SKM-1 treated with dmso at 0.1 percent for 144 hours (cell line): ENCODE measurements around the gene PHF13.

ENCODE experiments used
- DNase-seq: peaks from one replicate; lab custom pipeline; 2025; ENCODE audit not compliant: unreplicated experiment; lab: John Stamatoyannopoulos, UW

PHF13 gene

DNA sequence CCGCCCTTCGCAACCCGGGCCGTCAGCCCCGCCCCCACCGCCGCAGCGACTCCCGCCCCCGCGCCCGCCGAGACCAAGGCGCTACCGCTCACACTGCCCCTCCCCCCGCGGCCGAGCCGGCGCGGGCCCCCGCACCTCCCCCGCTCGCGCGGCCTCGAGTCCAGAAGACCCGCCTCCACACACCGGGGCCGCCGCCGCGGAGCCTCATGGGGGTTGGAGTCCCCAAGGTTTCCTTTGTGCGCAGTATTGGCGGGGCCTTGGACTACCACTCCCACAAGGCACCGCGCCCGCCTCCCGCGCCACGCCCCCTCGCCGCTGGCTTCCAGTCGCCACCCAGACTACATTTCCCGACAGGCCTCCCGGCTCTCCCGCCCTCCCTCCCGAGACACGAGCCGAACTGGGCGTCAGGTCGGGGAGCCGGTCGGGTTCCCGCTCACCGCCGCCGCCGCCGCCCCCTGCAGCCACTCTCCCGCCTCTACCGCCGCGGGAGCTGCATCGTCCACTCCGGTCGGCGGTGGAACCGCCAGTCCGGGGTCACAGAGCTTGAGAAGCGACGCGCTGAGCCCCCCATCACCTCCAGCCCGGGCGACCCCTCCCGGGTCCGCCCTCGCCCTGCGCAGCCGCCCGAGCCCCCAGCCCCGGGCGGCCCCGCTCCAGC, at the start of gene PHF13:
Gene PHF13, plus strand, starts transcription at position 371 of the 658 bp plus-strand sequence. CDS start 336 bp downstream, outside the sequence.
- DNase-seq: peak; percentile 96

DNA sequence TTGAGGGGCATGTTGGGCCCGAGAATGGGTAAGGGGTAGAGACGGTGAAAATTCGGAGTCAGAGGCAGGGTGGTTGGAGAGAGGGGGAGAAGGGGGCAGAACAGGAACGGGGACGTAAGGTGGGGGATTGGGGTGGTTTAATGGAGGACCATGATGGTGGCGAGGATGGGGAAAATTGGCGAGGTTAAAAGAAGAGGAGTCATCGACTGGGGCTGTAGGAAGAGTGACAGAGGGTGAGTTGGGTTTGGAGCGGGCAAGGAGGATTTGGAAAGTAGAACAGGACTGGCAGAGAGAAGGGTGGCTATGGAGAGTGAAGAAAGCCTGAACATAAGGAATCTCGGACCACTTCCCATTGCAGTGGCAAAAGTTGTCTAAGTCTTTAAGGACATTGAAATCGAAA, 44.5 kb upstream of the PHF13 start:
- DNase-seq: no peak

DNA sequence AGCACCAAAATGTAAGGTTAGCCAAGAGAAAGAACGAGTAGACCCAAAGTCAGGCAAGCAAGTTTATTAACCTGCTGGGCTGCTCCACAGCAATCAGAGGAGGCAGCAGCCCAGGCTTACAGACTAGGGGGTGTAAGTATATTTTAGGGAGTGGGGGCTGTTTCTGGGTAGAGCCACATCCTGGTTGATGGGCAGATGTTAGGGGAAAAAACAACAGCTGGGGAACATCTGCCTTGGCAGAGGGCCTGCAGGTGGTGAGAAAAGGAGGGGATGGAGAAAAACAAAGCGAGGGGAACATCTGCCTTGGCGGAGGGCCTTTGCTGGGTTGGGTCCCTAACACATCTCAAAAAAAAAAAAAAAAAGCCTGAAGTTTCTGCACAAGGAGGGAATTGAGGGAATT, 43.4 kb upstream of the PHF13 start:
- no peak for DNase-seq

DNA sequence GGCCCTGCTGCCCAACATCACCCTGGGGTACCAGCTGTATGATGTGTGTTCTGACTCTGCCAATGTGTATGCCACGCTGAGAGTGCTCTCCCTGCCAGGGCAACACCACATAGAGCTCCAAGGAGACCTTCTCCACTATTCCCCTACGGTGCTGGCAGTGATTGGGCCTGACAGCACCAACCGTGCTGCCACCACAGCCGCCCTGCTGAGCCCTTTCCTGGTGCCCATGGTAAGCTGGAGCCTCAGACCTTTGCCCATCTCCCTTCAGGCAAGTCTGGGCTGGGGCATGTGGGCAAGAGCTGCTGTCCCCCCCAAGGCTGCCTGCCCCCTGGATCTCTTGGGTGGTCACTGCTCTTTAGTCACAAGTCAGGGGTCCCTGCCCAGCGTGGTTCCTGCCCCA, 42.5 kb upstream of the PHF13 start:
- DNase-seq: no peak

DNA sequence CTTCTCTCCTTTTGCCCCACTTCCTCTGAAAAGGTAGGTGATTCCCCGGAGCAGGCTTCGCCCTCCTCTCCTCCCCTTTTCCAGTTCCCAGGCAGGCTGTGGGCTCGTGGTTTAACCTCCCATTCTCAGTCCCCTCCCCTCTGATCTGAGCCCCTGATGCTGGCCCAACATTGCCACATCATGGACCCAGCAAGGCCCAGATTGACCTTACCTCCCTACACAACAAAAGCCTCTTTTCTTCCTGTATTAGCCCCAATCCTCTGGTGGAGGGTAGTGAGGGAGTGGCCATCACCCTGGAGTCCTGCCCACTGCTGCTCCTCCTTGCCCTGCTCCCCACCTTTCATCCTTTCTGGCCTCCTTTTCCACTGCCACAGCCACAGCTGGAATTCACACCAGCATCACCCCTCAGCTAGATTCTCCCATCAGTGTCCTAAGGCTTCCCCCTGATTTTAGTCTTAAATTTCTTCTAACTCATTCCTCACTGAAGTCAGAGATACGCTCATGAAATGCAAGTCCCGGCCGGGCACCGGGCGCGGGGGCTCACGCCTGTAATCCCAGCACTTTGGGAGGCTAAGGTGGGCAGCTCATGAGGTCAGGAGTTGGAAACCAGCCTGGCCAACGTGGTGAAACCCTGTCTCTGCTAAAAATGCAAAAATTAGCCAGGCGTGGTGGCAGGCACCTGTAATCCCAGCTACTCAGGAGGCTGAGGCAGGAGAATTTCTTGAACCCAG, 40.7 kb upstream of the PHF13 start:
- DNase-seq: no peak

DNA sequence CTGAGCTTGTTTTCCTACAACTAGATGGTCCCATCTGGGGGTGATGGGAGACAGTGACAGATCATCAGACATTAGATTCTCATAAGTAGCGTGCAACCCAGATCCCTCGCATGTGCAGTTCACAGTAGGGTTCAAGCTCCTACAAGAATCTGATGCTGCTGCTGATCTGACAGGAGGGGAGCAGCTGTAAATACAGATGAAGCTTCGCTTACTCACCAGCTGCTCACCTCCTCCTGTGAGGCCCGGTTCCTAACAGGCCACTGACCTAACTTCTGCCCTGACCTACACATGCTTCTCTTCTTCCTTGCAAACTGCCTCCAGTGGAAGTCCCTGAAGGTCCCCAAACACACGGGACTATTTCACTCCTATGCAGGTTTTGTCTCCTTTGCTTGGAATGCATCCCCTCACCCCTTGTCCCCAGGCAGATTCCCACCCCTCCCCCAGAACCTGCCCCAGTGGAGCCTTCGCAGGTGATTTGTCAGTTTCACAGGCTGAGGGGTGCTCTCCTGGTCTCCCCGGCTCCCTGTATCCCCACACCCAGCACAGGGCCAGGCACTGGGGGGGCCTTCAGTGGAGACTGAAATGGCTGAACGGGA, 39.4 kb upstream of the PHF13 start:
- DNase-seq: no peak

- no peak for DNase-seq
Observed at GRCh38 chr1:6574818-6575217, 38.7 kb upstream of the PHF13 start.

DNA sequence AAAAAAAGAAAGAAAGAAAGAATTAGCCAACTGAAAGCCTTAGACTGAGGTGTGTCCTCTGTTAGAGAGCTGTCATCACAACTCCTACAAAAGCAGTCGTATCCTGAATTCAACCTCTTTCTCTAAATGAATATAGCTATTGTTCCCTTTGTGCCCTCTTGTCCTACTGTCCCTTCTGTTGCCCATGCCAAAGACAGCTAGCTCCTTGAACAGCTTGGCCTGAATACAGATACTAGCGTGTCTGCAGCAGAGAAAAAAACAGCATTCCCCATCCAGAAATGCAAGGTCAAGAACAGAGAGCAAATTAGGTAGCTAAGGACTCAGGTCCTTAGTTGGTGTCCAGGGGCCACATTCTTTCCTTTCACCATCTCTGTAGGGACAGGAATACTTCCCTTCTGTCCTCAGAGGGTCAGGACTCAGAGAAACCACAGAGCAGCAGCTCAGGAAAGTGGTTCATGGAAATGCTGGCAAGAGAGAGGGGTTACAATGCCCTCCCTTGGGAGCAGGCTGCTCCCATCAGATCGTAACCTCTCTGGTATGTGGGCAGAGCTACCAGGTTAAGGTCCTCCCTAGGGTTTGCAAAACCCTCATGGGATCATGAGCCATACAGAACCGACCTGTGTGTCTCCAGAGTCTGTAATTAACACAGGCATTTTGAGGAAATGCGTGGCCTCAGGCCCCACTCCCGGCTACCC, 35.6 kb upstream of the PHF13 start:
- DNase-seq: no peak

DNA sequence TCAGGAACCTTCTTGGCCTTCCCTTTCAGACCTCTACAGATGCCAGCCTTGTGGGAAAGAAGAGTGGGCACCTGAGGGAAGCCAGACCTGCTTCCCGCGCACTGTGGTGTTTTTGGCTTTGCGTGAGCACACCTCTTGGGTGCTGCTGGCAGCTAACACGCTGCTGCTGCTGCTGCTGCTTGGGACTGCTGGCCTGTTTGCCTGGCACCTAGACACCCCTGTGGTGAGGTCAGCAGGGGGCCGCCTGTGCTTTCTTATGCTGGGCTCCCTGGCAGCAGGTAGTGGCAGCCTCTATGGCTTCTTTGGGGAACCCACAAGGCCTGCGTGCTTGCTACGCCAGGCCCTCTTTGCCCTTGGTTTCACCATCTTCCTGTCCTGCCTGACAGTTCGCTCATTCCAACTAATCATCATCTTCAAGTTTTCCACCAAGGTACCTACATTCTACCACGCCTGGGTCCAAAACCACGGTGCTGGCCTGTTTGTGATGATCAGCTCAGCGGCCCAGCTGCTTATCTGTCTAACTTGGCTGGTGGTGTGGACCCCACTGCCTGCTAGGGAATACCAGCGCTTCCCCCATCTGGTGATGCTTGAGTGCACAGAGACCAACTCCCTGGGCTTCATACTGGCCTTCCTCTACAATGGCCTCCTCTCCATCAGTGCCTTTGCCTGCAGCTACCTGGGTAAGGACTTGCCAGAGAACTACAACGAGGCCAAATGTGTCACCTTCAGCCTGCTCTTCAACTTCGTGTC, 34.7 kb upstream of the PHF13 start:
- DNase-seq: no peak

- peak; percentile 96 for DNase-seq
Observed at GRCh38 chr1:6579374-6580118, 34.0 kb upstream of the PHF13 start, which contains the start of gene ZBTB48. Gene ZBTB48, plus strand, starts transcription at chr1:6579994. Its CDS starts 616 bp downstream, at chr1:6580610.

DNA sequence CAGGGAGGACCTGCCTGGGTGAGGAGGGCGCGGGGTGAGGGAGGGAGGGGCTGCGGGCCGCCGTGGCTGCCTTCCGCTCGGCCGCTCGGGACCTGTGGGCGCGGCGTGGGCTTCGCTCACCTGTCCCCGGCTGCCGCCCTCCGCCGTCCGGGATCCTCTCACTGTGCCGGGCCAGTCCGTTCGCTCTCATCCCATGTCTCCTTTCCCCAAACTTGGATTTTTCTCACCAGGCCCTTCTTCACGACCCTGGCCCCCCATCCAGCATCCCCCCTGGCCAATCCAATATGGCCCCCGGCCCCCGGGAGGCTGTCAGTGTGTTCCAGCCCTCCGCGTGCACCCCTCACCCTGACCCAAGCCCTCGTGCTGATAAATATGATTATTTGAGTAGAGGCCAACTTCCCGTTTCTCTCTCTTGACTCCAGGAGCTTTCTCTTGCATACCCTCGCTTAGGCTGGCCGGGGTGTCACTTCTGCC, 33.4 kb upstream of the PHF13 start:
- DNase-seq: no peak

- peak; percentile 54 for DNase-seq
Observed at GRCh38 chr1:6580593-6581409, 32.7 kb upstream of the PHF13 start.

DNA sequence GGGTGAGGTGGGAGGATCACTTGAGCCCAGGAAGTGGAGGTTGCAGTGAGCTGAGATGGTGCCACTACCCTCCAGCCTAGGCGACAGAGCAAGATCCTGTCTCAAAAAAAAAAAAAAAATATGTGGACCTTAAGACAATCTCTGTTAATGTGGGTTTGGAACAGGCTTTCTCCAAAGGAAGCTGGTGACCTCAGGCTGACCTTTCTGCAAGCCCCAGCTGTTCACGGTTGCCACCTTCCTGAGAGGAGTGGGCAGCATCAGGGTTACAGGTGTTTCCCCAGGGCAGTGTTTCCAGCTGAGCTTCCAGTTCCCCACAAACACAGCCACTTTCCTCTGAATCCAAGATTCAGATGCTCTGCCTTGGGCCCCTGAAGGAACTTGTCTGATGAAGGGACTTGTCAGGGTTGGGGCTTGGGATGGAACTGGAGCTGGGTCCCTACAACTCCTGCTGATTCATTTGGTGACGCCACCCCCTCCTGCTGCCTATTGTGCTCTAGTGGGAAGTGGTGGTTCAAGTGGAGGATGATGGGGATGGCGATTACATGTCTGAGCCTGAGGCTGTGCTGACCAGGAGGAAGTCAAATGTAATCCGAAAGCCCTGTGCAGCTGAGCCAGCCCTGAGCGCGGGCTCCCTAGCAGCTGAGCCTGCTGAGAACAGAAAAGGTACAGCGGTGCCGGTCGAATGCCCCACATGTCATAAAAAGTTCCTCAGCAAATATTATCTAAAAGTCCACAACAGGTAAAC, 31.8 kb upstream of the PHF13 start:
- peak; percentile 87 for DNase-seq

DNA sequence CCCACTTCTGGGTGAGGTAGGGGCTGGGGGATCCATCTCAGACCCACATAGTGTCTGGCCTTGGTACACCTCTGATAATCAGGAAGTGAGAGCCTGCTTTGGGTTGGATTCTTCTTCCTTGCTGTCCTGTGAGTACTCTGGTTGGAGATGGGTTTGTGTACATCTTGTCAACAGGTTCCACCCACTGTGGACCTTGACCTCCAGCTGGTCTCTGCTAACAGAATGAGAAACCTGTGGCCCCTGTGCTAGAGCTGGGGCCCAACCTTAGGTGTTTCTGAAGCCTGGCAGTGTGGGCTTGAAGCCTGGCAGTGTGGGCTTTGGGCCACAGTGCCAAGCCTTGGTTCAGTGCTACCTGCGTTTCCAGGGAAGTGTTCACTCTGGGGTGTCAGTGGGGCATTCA, 31.2 kb upstream of the PHF13 start:
- DNase-seq: no peak

DNA sequence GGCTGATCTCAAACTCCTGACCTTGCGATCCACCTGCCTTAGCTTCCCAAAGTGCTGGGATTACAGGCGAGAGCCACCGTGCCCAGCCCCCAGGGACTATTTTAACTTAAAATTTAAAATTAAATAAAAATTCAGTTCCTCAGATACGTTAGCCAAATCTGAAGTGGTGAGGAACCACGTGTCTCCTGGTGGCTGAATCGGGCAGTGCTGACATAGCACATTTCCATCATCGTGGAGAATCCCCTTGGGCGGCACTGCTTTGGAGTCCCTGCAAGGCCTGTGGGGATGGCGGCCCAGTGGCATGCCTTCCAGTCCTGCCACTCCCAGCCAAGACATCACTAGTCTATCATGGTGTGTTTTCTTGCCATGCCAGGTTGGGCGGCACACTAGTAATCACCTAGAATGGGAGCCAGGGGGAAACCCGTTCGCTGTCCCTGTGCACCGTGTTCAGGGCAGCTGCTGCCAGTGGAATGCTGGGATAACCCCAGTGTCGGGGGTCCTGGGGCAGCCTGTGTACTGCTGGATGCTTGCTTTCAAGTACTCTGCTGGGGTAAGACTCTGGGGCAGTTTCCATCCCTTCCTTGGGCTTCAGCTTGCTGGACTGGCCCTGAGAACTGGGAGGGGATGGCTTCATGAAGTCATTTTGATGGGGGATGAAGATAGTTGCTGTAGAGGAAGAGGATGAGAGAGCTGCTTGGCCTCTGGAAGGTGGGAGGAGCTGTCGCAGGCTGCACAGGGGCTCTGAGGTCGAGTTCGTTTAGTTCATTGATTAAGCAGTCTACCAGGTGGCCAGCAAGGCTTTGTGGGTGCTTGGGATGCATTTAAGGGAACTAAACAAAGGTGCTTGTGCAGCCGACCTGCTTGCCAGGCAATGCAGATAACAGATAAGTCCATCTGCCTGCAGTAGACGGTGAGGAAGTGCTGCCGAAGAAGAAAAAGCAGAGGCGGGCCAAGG, 29.1 kb upstream of the PHF13 start:
- no peak for DNase-seq

DNA sequence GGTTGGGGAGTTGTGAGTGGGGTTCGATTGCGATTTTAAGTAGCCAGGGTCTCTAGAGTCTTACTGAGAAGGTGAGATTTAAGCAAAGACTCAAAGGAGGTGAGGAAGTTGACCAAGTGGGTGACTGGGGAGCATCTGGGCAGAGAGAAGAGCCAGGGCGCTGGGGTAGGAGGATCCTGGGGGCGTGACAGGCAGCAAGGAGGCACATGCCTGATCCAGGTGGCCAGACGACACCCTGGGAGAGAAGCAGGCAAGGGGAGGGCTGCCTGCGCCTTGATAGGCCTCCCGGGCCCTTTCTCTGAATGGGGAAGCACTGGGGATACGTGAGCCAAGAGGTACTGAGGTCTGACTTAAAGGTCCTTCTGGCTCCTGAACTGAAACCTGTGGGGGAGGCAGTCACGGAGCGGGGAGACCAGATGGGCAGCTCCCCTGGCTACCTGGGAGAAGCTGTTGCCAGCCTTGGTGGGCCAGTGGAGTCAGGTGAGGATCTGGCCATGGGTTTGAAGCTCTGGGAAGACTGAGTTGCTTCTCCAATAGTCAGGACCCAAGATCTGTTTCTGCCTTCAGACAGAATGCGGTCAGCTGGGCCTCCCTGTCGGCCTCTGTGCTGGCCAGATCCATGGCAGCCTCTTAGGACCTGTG, 28.3 kb upstream of the PHF13 start:
- DNase-seq: no peak

DNA sequence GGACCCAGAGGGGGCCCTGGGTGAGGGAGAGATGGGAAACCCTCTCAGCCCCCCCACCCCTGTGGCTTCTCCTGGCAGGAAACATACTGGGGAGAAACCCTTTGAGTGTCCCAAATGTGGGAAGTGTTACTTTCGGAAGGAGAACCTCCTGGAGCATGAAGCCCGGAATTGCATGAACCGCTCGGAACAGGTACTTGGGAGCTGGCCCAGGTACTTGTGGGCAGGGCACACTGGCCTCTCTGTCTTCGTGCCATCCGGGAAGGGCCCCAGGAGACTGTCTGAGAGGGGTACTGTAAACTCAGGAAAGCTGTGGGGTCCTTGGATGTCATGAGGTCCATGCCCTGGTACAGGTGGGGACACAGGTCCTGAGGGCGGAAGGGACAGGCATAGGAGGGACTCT, 27.7 kb upstream of the PHF13 start:
- no peak for DNase-seq
